GM21360 (cell line): ENCODE results near the gene ARF4.
"Not testable (repeated sequence)": the region's sequence is repeated elsewhere in the genome, so short reads cannot be mapped to it uniquely, and the experiment has no call there.

Source experiments
- ATAC-seq: cut with Tn5 transposase; IDR thresholded peaks from one replicate; pipeline ENCODE4 v1.9.1; 2021; ENCODE audit warnings: mild to moderate bottlenecking, moderate library complexity; ENCODE audit not compliant: unreplicated experiment

ARF4 gene

DNA sequence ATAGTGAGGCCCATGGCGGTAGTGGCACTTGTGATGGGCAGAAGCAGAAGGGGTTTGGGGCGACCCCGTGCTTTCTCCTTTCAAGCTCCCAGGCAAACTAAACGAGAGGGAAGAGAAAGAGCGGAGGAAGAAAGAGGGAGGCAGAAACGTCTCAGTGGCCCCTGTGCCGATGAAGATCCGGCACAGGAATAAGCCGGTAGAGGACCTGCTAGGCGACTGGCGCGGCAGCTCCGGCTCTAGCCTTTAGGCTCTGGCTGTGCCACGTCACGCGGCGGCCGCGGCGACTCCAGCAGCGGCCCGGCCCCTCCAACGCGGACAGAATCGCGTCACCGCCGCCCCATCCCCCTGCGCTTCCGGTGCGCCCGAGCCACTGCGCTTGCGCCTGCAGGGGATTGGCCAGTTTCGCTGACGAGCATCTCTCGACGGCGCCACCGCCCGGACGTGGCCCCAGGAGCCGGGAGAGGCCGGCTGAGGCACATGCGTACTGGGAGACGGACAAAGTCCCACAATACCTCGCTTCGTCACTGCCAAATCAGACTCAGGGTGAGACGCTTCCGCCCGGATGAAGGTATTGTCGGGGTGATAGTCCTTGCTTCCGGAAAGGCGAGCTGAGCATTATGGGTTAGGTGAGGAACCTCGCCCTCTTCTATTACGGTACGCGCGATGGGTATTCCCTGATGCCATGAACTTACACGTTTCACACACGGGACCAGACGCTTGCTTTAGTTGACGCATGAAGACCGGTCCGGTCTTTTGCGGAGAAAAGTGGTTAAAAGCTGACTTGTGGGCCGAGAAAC, at the start of gene ARF4:
ARF4 (minus strand) TSS at position 218 of the 797 bp plus-strand sequence; CDS start at position 14, 204 bp downstream.
- peak; percentile 91 for ATAC-seq

DNA sequence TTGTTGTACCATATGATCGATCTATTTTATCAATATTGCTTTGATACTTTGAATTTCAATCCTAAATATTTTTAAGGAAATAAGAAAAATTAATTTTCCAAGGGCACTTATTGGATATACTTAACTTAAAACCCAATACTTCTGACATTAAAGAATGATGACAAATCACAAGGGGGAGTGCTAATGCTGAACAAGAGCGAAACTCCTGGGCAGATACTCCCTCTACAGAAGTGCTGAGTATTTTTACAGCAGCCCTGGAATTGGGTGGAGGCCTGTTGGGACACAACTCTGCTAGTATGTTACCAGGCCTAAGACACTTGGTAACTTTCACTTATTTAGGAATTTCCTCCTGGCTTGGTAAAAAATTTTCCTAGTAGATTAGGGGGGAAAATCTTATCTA, 49.6 kb upstream of the ARF4 start:
- ATAC-seq: no peak

DNA sequence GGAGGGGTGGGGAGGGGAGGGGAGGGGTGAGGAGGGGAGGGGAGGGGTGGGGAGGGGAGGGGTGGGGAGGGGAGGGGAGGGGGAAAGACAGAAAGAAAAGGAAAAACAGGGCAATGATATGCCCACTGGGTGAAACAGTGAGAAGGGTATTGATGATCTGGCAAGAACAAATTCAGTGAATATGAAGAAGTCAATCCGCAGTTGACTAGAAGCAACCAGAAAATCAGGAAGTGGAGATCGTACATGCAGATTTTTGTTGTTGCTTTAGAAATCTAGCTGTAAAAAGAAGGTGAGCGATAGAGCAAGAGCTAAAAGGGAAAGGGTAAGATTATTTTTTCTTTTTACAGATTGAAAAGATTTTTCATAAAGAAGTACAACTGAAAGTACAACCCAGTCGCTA, 47.6 kb upstream of the ARF4 start:
- ATAC-seq: no peak

DNA sequence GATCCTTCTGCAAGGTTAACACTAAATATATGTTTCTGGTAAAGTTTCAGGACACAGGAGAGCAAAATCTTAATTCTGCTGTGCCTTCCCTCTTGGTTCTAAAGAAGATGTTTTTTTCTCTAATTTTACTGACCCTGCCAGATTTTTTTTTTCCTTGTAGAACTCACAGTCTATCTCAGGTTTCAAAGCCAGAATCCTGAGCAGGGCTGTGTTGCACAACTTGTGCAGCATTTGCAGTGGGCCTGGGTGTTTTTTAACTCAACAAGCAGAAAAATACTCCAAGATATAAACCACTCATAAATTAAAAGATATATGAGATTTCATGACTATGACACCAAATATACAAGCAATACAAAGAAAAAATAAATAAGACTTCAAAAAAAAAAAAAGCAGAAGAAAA, 40.2 kb upstream of the ARF4 start:
- ATAC-seq: no peak

DNA sequence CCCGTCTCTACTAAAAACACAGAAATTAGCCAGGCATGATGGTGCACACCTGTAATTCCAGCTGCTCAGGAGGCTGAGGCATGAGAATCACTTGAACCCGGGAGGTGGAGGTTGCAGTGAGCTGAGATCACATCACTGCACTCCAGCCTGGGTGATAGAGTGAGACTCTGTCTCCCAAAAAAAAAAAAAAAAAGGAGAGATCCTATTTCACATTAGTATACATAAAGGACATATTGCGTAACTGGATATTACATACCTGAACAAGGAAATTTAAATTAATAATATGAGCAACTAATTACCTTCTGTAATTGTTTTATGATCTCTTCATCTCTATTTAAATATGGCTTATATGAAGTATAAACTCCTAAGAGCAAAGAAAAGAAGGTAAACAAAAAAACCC, 37.1 kb upstream of the ARF4 start:
- not testable (repeated sequence) for ATAC-seq

DNA sequence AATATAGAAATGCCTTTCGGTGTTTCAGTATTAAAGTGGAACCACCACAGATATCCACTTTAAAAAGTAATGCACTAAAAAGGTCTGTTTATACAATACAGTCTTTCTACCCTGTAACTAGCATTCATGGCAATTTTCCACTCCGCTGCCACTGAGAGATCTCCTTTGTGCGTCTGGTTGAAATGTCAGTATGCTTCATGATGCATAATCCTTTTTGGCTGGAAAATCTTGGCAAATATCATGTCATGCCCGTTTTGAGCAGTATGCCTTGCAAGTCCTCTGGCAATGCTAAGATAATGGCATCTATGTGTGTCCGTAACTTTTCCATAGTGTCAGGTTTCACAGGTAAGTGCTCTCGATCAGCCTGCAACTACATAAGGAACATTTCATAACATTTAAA, 30.8 kb upstream of the ARF4 start:
- no peak for ATAC-seq

DNA sequence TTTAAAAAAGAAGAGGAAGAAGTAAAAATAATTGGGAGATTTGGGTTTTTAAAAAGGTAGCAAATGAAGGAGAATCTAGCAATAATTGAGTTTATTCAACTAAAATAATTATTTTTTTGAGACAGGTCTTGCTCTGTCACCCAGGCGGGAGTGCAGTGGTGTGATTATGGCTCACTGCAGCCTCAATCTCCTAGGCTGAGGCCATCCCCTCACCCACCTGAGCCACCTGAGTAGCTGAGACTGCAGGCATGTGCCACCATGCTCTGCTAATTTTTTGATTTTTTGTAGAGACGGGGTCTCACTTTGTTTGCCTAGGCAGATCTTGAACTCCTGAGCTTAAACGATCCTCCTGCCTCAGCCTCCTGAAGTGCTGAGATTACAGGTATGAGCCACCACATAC, 27.7 kb upstream of the ARF4 start:
- ATAC-seq: no peak

DNA sequence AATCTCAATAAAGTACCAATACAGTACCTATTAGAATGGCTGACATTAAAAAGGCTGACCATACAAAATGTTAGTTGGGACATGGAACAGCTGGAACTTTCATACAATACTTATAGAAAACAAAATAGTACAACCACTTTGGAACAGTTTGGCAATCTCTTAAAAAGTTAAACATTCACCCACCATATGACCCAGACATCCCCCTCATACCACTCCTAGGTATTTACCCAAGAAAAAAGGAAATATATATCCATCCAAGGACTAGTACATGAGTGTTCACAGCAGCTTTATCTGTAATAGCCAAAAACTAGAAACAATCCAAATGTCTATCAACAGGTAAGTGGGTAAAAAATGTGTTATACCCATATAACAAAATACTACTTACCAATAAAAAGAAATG, 25.2 kb upstream of the ARF4 start:
- ATAC-seq: no peak

DNA sequence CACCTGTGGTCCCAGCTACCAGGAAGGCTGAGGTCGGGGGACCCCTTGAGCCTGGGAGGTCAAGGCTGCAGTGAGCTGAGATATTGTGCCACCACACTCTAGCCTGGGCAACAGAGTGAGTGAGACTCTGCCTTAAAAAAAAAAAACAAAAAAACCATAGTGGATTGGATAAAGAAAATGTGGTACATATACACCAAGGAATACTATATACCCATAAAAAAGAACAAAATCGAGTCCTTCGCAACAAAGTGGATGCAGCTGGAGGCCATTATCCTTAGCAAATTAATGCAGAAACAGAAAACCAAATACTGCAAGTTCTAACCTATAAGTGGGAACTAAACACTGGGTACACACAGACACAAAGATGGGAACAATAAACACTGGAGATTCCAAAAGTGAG, 20.6 kb upstream of the ARF4 start:
- no peak for ATAC-seq

DNA sequence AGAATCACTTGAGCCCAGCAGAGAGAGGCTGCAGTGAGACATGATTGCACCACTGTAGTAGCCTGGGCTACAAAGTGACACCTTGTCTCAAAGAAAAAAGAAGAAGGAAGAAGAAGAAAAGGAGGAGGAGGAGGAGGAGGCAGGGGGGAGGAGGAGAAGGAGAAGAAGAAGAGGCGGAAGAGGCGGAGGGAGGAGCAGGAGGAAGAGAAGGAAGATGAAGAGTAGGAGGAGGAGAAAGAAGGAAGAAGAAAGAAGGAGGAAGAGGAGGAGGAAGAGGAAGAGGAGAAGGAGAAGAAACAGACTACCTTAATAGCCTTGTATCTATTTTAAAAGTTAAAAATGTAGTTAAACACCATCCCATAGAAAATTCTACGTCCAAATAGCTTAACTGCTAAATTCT, 19.1 kb upstream of the ARF4 start:
- ATAC-seq: no peak

DNA sequence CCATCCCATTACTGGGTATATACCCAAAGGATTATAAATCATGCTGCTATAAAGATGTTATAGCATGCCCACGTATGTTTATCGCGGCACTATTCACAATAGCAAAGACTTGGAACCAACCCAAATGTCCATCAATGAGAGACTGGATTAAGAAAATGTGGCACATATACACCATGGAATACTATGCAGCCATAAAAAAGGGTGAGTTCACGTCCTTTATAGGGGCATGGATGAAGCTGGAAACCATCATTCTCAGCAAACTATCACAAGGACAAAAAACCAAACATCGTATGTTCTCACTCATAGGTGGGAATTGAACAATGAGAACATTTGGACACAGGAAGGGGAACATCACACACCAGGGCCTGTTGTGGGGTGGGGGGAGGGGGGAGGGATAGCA, 14.7 kb upstream of the ARF4 start:
- ATAC-seq: not testable (repeated sequence)

DNA sequence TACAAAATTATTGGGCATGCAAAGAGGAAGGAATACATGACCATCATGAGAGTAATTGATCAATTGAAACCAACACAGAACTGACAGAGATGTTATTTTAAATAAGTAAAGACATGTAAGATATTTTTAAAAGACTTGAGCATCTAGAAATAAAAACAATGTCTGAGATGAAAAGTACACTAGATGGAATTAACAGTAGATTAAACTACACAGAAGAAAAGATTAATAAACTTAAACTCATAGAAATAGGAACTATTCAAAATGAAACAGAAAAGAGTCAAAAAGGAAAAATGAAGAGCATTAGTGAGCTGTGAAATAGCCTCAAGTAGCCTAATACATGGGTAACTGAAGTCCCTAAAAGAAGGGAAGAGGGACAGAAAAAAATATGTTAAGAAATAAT, 8.5 kb upstream of the ARF4 start:
- ATAC-seq: no peak

DNA sequence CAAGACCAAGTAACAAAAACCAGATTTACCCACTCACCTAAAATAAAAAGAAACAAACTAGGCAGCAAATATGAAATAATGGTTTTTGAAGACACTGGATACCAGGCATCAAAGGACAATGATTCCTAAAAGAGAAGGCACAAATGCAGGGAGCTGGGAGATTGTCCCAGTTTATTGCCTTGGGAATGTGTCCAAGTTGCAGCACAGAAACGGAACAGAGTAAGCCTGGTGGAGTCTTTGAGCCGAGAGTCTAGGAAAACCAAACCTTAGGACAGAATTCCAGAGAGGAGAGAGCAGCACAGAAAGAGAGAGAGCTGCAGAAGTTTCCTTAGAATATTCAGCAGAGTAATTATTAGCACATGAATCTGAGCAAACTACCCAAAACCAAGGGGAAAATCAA, 7.8 kb upstream of the ARF4 start:
- no peak for ATAC-seq

DNA sequence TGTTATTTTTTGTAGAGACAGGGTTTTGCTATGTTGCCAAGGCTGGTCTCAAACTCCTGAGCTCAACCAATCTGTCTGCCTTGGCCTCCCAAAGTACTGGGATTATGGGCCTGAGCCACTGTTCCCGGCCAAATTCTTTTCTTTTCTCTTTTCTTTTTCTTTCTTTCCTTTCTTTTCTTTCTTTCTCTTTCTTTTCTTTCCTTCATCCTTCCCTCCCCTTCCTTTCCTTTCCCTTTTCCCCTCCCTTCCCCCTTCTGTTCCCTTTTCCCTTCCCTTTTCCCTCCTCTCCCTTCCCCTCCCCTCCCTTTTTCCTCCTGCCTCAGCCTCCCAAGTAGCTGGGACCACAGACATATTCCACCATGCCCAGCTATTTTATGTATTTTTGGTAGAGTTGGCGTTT, 3.1 kb upstream of the ARF4 start:
- no peak for ATAC-seq

DNA sequence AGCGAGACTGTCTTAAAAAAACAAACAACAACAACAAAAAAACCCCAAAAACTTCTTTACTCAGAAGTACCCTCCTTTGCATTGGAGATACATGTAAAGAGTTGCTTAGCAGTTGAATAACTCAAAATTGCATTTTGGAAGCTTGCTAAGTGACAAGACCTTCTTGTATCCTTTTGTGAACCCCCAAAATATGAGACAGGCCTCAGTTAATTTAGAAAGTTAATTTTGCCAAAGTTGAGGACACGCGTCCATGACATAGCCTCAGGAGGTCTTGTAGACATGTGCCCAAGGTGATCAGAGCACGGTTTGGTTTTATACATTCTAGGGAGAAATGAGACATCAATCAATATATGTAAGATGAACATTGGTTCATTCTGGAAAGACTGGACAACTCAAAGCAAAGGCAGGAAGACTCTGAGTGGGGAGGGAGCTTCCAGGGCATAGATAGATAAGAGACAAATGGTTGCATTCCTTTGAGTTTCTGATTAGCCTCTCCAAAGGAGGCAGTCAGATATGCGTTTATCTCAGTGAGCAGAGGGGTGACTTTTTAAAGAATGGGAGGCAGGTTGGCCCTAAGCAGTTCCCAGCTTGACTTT, 1.7 kb upstream of the ARF4 start:
- no peak for ATAC-seq

DNA sequence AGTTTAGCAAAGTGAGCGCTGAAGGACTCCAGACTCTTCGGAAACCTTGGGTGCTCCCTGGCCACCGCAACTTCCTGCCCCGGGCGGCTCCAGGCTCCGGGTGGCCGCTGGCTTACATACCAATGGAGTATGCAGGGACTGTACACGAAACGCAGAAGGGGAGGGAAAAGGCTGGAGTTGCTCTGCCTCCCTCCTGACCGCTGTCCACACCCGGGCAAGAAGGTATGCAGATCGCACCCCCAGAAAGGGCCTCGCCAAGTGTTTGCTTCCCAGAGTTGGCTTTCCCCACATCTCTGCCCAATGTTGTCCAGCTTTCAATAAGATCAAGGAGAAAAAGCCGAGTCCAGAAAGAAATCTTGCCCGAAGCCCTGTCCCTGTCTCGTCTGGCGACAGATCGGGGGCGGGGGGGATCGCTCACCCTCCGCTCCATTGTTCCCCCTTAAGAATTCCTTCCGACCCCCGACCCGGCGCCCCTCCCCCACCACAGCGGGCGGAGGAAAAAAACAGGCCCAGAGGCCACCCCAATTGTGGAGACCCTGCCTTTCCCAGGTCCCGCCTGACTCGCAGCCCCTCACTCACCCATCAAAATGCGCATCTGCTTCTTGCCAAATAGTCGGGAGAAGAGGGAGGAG, 533 bp downstream of the ARF4 start:
- no peak for ATAC-seq

DNA sequence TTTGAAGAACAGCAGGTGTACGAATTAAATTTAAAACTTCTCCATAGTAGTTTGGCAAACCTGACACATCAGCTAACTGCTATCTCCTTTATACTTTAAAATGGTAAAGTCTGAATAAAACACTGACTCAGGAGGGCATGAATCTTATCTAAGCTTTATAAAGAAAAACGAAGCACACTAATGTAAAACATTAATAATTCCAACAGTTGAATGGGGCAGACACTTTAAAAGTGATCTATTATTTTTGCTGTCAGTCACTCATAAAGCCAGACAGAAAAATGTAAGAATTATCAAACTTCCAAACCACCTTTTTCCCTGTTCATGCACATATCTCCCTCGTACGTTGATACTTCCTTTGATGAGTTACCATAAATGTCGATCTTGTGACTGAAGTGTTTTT, 2.6 kb downstream of the ARF4 start:
- ATAC-seq: no peak

DNA sequence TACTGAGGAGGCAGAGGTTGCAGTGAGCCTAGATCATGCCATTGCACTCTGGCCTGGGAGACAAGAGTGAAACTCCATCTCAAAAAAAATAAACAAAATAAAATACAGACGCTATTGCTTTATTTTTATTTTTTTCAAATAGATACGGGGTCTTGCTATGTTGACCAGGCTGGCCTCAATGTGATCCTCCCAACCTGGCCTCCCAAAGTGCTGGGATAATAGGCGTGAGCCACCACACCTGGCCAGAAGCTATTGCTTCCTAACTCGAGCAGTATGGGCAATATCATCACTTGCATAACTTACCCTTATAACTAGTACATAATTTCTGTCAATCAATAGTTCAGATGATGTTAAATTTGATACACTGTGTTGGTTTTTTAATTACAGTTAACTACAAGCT, 3.0 kb downstream of the ARF4 start:
- no peak for ATAC-seq

DNA sequence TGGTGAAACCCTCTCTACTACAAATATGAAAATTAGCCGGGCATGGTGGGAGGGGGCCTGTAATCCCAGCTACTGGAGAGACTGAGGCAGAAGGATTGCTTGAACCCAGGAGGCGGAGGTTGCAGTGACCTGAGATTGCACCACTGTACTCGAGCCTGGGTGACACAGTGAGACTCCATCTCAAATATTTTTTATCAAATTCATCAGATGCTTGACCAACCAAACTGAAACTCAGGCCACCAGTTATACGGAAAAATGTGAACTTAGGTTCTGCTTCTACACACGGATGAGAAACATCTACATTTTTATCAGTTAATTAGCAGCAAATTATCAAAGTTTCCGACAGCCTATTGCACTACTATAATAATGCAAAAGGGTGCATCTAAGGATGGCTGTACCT, 4.8 kb downstream of the ARF4 start:
- no peak for ATAC-seq

DNA sequence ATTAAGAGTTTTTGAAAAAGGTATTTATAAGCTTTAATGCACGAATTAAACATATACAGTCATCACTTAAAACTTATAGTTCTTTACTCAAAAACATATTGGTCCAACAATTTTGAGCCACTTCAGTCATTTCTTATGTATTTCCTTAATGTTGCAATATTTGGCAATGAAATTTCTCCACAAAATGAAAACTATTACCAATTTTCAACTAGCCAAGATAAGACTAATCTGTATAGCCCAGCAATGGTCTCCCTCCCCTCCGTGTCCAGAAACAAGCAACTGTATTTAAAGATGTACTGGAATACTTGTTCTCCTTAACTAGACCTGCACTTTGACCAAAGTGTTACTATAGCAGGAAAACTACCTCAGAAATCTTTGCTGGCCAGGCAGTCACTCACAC, 9.2 kb downstream of the ARF4 start:
- no peak for ATAC-seq

DNA sequence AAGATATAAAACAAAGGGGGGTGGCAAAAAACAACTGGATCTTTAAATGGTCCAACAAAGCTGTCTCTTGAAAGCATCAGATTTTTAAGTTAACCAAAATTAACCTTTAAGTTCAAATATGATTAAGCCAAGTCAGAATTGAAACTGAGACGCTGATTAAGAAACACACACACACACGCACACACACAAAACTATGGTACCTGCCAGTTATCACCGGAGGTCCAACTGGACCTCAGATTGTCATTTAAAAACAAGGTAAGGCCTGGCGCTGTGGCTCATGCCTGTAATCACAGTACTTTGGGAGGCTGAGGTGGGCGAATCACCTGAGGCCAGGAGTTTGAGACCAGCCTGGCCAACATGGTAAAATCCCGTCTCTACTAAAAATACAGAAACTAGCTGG, 10.4 kb downstream of the ARF4 start:
- ATAC-seq: no peak

DNA sequence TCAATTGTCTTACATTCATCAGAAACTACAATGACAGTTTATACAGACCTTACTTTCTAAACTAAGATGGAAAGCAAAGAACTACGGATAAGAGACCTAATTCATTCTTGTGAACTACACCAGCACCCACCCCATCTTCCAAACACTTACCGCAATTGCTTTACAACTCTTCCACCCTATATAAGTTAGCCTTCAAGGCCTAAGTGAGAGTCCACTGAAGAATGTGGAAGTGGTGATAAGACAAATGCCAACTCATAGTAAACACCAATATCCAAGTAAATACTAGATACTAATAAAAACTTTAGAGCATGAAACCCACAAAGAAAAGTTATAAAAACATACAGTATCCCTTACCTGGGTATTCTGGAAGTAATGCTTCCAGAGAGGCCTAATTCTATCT, 13.6 kb downstream of the ARF4 start:
- no peak for ATAC-seq
